Retina (tissue), 1 donor: ENCODE measurements around the gene CEBPA.

Source experiments
- DNase-seq: peaks from one replicate; pipeline ENCODE4 v3.0.0-alpha.2; 2016

CEBPA gene

DNA sequence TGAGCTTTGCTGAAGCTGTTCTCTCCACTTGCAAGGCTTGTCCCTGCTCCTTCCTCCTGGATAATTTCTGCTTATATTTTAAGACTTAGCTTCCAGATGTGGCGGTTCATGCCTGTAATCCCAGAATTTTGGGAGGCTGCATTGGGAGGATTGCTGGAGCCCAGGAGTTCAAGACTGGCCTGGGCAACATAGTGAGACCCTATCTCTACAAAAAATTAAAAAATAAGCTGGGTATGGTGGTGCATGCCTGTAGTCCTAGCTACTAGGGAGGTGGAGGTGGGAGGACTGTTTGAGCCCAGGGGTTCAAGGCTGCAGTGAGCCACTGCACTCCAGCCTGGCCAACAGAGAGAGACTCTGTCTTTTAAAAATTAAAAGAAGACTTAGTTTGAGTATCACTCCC is 31.6 kb downstream of the CEBPA start:
- no peak for DNase-seq

DNA sequence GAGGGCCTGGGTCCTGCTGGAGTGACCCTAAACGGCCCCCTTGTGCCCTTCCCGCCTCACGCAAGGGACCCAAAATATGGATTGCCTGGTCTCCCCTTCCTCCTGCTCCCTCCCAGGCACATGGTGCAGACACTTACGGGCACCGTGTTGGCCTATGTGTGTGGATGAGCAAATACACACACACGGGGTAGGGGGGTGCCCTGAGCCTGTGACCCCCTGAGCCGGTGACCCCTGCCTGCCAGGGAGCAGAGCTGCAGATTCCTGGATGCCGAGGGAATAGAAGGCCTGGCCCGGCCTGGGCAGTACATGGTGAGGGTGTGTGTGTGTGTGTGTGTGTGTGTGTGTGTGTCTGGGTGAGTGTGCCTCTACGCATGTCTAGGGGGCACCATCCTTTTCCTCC is 33.3 kb downstream of the CEBPA start:
- no peak for DNase-seq

DNA sequence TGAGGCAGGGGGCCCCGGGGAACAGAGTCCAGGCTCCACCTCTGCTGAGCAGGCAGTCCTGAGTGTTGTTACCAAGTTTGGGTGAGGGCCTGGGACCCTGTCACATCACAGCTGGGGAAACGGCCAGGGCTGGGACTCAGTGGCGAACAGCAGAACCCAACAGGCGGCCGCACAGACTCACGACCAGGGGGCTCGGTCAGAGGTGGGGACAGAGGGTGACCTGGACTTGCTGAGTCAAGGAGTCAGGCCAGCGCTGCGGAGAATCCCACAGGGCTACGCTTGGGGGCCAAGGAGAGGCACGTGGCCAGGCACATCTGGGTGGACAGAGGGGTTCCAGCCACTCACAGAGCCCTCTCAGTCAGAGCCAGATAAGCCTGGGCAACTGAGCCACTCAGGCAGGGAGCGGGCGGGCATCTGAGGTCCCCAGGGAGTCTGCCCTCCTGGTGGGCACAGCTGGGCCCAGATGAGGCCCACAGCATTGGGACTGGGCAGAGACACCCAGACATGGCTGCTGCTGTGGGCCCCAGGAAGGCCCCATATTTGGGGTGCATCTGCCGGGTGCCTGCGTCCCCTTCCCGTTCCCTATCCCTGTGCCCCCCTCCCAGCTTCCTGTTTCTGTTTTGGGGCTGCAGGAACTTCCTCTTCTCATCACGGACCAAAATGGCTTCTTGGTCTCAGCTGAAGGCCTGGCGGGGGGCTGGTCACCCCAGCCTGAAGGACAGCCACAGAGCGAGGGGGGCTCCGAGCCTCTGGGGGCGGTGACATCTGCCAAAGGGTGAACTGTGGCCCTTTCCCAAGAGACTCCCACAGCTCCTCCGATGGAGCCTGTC is 34.0 kb downstream of the CEBPA start:
- no peak for DNase-seq

GRCh38 chr19:33267706-33268105 is 34.6 kb downstream of the CEBPA start:
- no peak for DNase-seq

DNA sequence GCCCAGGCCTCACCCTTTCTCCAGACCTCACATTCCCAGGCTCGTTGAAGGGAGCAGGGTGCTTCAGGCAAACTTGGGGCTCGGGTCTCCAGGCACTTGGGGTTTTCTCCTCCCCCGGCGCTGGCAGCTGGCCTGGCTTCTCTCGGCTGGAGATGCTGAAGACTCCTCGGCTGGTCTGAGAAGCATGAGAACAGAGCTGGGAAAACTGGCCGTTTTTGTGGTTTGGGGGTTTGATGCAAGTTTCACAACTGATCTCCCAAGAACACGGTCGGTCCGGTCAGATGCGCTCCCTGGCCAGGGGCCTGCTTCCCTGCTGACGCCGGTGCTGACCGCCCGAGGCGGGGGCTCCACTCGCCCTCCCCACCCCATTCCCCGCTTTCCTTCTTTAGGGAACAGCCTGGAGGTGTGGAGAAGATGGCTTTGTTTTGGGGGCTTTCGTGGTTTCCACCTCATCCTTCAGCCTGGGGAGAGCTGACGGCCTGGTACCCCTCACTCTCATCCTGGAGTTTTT is 35.3 kb downstream of the CEBPA start:
- no peak for DNase-seq

DNA sequence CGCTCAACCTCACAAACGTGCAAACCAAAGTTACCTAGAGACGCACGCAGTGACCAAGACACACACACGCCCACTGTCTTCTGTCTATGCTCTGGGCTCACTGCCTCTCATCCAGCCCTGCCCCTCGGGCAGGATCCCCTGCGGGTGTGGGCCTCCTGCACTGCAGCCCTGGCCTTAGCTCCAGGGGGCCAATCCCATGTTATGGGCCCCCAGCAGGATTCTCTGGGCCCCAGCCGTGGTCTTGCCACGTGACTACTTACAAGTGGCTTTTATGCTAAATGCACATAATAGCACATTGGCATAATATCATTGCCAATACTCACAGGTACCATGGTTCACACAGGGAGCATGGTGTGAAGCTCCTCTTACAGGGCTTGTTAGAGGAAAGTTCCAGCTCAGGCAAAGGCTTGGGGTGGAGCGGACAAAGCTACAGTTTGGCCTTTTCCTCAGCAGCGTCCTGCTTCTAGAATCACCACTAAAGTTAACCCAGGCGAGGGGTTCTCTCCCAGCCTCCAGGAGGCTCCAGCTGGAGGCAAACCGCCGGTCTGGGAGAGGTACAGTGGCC is 37.4 kb downstream of the CEBPA start:
- DNase-seq: no peak

- no peak for DNase-seq
Observed at GRCh38 chr19:33263325-33264023, 38.9 kb downstream of the CEBPA start.

DNA sequence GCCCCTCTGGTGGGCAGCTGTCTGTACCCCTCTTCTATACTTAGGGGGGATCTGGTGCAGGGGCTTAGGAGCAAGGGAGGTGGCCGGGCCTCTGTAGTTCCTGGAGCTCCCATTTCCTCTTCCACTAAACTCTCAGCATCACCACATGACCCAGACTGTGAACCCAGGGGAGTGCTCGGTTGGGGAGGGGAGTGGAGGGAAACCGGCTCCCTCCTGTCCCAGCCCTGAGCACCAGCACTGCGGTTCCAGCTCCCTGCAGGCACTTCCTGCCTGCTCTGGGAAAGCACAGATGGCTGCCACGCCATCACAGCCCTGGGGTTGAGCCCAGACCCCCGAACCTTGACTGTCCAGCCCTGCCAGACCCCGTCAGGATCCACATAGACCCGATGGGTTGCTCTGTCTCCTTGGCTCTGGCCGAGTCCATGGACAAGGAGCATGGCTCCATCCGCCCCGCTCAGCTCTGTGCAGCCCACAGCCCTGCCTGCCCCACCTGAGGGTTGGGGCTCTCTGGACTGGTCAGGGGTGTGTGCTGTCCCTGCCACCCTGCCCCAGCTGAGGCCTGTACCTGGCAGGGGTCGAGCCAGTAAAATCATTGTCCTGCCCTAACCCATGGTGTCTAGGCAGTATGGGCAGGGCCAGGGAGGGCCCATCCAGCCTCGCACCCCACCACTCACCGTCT is 40.7 kb downstream of the CEBPA start:
- DNase-seq: no peak

DNA sequence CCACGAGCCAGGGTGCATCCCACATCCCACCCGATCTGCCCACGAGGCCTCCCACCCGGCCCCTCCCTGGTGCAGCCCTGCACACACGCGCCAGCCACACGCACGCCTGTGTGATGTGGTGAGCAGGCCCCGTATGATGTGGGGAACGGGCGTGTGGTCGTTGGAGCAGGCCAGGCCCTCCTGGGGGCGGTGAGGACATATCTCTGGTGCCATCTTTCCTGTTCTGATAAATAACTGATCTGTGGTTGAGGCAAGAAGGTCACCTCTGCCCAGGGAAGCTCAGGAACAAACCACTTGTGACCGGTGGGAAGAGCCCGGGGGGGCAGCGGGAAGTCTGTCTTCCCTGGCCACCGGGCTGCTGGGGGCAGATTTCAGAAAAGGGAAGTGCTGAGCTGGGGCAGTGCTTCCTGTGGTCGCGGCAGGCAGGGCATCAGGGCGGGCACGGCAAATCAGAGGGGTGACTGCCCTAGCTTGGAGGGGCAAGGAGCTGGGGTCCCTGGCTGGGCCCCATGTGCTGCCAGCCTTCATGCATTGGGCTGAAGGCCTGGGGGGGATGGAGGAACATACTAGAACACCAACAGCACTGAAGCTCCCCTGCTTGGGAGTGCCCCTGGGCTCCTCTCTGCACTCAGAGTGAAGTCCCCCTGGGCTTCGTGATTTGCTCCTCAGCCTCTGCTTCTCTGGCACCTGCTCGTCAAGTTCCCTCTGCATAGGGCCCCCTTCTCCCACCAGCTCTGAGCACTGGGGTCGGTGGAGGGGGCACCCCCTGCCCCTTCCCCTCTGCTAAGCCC is 41.5 kb downstream of the CEBPA start:
- no peak for DNase-seq

GRCh38 chr19:33259539-33259938 is 42.8 kb downstream of the CEBPA start:
- no peak for DNase-seq

- DNase-seq: no peak
Observed at GRCh38 chr19:33257828-33258227, 44.5 kb downstream of the CEBPA start.

DNA sequence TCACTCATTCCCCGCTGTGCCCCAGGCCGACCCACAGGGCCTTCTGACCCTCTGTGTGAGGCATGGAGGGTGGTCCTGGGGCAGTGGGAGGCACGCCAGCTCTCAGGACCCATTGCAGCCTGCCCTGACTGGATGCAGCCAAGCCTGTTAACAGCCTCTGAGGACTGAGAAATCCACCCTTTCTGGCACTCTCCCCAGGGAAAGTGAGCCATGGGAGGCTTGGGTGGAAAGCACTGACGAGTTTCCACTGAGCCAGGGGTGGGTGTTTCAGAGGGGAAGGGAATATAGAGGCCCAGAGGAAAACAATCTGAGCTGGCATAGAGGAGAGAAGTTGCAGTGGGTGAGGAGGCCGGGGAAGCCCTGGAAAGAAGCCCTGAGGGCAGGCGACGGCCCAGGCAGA is 46.1 kb downstream of the CEBPA start:
- peak; percentile 43 for DNase-seq

- DNase-seq: no peak
Observed at GRCh38 chr19:33255781-33256180, 46.6 kb downstream of the CEBPA start.

- DNase-seq: no peak
Observed at GRCh38 chr19:33254245-33254824, 48.0 kb downstream of the CEBPA start.

DNA sequence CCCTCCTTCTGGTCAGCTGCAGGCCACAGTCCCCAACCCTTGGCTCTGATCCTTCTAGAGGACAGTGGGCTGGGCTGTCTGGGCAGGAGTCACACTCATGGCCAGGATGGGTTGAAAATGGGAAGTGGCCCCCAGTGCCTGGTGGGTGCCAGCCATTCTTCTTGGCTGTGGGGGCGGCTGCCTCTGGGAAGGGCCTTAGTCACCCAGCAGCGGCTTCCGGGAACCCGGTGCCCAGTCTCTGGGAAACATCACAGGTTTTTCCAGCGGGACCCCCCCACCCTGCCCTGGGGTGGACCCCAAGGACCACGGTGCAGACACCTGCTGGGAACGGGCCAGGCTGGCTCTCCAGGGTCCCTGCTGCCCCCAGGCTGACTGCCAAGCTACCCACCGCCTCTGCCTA is 49.4 kb downstream of the CEBPA start:
- no peak for DNase-seq

GRCh38 chr19:33252418-33252962 is 49.8 kb downstream of the CEBPA start:
- DNase-seq: no peak

- no peak for DNase-seq
Observed at GRCh38 chr19:33251526-33252090, 50.7 kb downstream of the CEBPA start.

DNA sequence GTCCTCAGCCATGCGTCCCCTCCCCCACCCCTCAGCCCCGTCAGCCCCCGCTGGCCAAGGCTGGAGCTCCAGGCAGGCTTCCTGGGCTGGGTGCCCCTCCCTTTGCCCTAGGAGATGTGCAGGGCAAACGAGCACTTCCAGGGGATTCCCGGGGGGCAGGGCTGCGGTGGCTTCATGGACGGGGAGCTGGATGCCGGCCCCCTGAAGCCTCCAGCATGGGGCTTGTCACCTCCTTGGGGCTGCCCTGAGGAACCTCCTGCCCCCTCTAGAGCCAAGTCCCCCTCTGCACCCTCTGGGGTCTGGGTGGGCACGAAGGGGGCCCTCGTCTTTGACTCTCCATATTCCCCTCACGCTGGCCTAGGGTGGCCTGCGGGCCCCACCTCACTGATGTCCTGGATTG is 51.3 kb downstream of the CEBPA start:
- DNase-seq: no peak

- no peak for DNase-seq
Observed at GRCh38 chr19:33250500-33250899, 51.8 kb downstream of the CEBPA start.
